K562 (cell line): ENCODE data around the gene GAK. TPM values are rescaled to one million over a fixed set of nuclear protein-coding genes. Genes with fewer than 3 reads are reported as not detected.

Experiments used
- ATAC-seq: fragments of 200-7000 bp; cut with Tn5 transposase; 3 replicates; pipeline ENCODE4 v1.9.1; 2020; ENCODE audit warnings: moderate library complexity
- BruUV-seq: library from RNA; stranded (reverse); fragments of 400-500 nt; replicated peaks from 2 replicates; lab custom pipeline; 2021; lab: Mats Ljungman, UMichigan
- CTCF ChIA-PET: fragments of 300-600 bp; formaldehyde crosslinking; extraction: SDS; loops from one replicate; lab custom pipeline; 2021; ENCODE audit warnings: low intra/inter-chr PET ratio; lab: Yijun Ruan, JAX
- POLR2A ChIA-PET: fragments of 300-600, 350-650 bp; sonication (Branson Sonifier 250); formaldehyde crosslinking; extraction: SDS; loops from one replicate; lab custom pipeline; 2021; ENCODE audit warnings: antibody characterized with exemption, inconsistent platforms; lab: Yijun Ruan, JAX
- DNase-seq, 4 experiments: peaks; one replicate each; pipeline versions ENCODE4 v3.0.0 to v3.0.0-alpha.2; 2011 to 2018; ENCODE audit warnings: low spot score in 3 of 4, mixed read lengths in 3 of 4; ENCODE audit errors: extremely low read depth in 1 of 4
- FAIRE-seq: peaks from 2 replicates; lab custom pipeline; 2011; peaks lifted over from hg19 to GRCh38; lab: Jason Lieb, UNC
- H2AFZ ChIP-seq: 2 replicates; pipeline ENCODE4 v1.6.0; 2011; ENCODE audit warnings: low read depth, low read length, control low read depth, inconsistent platforms
- H3K27ac ChIP-seq: fragments of 200-600 bp; 3 replicates; pipeline ENCODE4 v1.8.0; 2011; ENCODE audit warnings: low read depth, mild to moderate bottlenecking, control low read depth, inconsistent platforms, low read length, moderate library complexity, mixed read lengths; ENCODE audit errors: extremely low read depth
- H3K27me3 ChIP-seq, 2 experiments: fragments of 300-600 bp in 1 of 2; 2 replicates in 1 of 2; 3 replicates in 1 of 2; pipeline versions ENCODE4 v1.6.0 to v1.8.0; 2011; ENCODE audit warnings: inconsistent platforms in 2 of 2, low read length in 2 of 2, mild to moderate bottlenecking in 1 of 2, mixed read lengths in 1 of 2, moderate library complexity in 1 of 2; ENCODE audit not compliant: control insufficient read depth in 2 of 2, insufficient read depth in 2 of 2
- H3K36me3 ChIP-seq: fragments of 300-600 bp; 3 replicates; pipeline ENCODE4 v1.8.0; 2011; ENCODE audit warnings: mild to moderate bottlenecking, low read length, inconsistent platforms; ENCODE audit not compliant: control insufficient read depth, insufficient read depth
- H3K4me1 ChIP-seq, 2 experiments: fragments of 200-600 bp in 1 of 2; replicated peaks in 1 of 2; 2 replicates in 1 of 2; 3 replicates in 1 of 2; pipeline versions ENCODE4 v1.5.1 to v1.8.0; 2011; ENCODE audit warnings: inconsistent platforms in 2 of 2, low read length in 2 of 2, mild to moderate bottlenecking in 1 of 2, mixed read lengths in 1 of 2, moderate library complexity in 1 of 2; ENCODE audit not compliant: control insufficient read depth in 2 of 2, insufficient read depth in 2 of 2
- H3K4me2 ChIP-seq: 2 replicates; pipeline ENCODE4 v1.6.1; 2011; ENCODE audit warnings: low read length, control low read depth, inconsistent platforms, mixed read lengths; ENCODE audit not compliant: insufficient read depth
- H3K4me3 ChIP-seq: fragments of 200-600 bp; sonication (generic), shearing (Covaris generic); 2 replicates; pipeline ENCODE4 v1.5.1; 2016; ENCODE audit warnings: control low read depth, inconsistent platforms
- H3K79me2 ChIP-seq: fragments of 200-600 bp; 3 replicates; pipeline ENCODE4 v1.8.0; 2011; ENCODE audit warnings: low read length, inconsistent platforms; ENCODE audit not compliant: control insufficient read depth, insufficient read depth
- H3K9ac ChIP-seq, 2 experiments: 2 replicates each; pipeline versions ENCODE4 v1.6.0 to v1.6.1; 2011; ENCODE audit warnings: low read depth in 2 of 2, low read length in 2 of 2, control low read depth in 1 of 2, inconsistent platforms in 1 of 2, mild to moderate bottlenecking in 1 of 2, mixed read lengths in 1 of 2; ENCODE audit not compliant: insufficient read depth in 1 of 2
- H3K9me1 ChIP-seq: one replicate; pipeline ENCODE4 v1.6.0; 2011; ENCODE audit warnings: inconsistent platforms, mild to moderate bottlenecking, low read length, moderate library complexity; ENCODE audit not compliant: control insufficient read depth, insufficient read depth
- H3K9me3 ChIP-seq: replicated peaks from 2 replicates; pipeline ENCODE4 v1.5.1; 2011; ENCODE audit warnings: low read depth, low read length, inconsistent platforms; ENCODE audit not compliant: control insufficient read depth, insufficient read depth
- H4K20me1 ChIP-seq: replicated peaks from 2 replicates; pipeline ENCODE4 v1.6.1; 2011; ENCODE audit warnings: low read length, inconsistent platforms, mixed read lengths; ENCODE audit not compliant: control insufficient read depth, insufficient read depth
- EWSR1 ChIP-seq: fragments of 450-650 bp; IDR thresholded peaks from 2 replicates; pipeline ENCODE4 v1.6.1; 2018; ENCODE audit warnings: borderline replicate concordance, mild to moderate bottlenecking, low read depth, moderate library complexity; ENCODE audit not compliant: partially characterized antibody
- EZH2 ChIP-seq: IDR thresholded peaks from 2 replicates; pipeline ENCODE4 v1.6.1; 2012; ENCODE audit warnings: low read depth, mild to moderate bottlenecking, inconsistent platforms, low read length, borderline replicate concordance
- RBM15 ChIP-seq: fragments of 200-400 bp; formaldehyde crosslinking; IDR thresholded peaks from 2 replicates; pipeline ENCODE4 v1.6.1; 2018; ENCODE audit warnings: mild to moderate bottlenecking, low read length, moderate library complexity; ENCODE audit not compliant: insufficient read depth
- ZNF354B ChIP-seq: fragments of 250-450 bp; sonication (Bioruptor Pico); IDR thresholded peaks from 2 replicates; pipeline ENCODE4 v1.4.0; 2020
- WGBS: fragments of 100-300 bp; shearing (Covaris generic); methylation state at CpG from one replicate; pipeline ENCODE4 v1.1.6; 2016; ENCODE audit warnings: low coverage, mixed read lengths; ENCODE audit not compliant: insufficient coverage; ENCODE audit errors: missing lambda C conversion rate; 5-methylcytosine and 5-hydroxymethylcytosine counted together
- in situ Hi-C: fragments of 300-500 bp; cut with MboI; formaldehyde crosslinking; loops from 4 replicates; pipeline ENCODE4 v1.15.0; 2018; ENCODE audit warnings: inconsistent platforms, mixed read lengths
- intact Hi-C: fragments of 100-400 bp; cut with micrococcal nuclease; formaldehyde crosslinking; loops from 2 replicates; pipeline ENCODE4 v1.14.2; 2022
- polyA plus RNA-seq, 8 experiments: library from polyadenylated mRNA; depleted of rRNA in 4 of 8; stranded (reverse) in 5 of 8; unstranded in 3 of 8; fragments of >200 nt; fragmentation: Nextera tagmentation in 2 of 8; fragmentation: Illumina TruSeq in 1 of 8; extraction: Ambion mirVana in 2 of 8; extraction: Trizol in 1 of 8; gene quantifications; 2 replicates each; pipeline versions ENCODE4 v1.2.1 to v1.2.3, GENCODE V29; 2011 to 2014; ENCODE audit warnings: inconsistent platforms in 1 of 8, missing spikeins in 1 of 8
- total RNA-seq, 7 experiments: library from RNA; depleted of rRNA in 6 of 7; stranded (reverse); fragments of >200 nt in 6 of 7; fragmentation: Illumina TruSeq in 2 of 7; extraction: Trizol in 2 of 7; gene quantifications; 2 replicates each; pipeline versions ENCODE4 v1.2.1 to v1.2.3, GENCODE V29; 2011 to 2021; ENCODE audit warnings: low replicate concordance in 1 of 7
- TF ChIP-seq, protein P1 (sequence below), 2 experiments: fragments of 450-650 bp; formaldehyde crosslinking in 1 of 2; IDR thresholded peaks; 2 replicates each; pipeline versions ENCODE4 v1.4.0 to v1.6.1; 2014 to 2020; ENCODE audit warnings: mild to moderate bottlenecking in 2 of 2, borderline replicate concordance in 1 of 2, low read depth in 1 of 2

GAK gene
- total and polyA plus RNA-seq, 9 of the 15 experiments (the other 6 are each of a cell fraction or from before 2014, with no cell fraction given) = 1.3 to 102 (median 16.2) TPM

DNA sequence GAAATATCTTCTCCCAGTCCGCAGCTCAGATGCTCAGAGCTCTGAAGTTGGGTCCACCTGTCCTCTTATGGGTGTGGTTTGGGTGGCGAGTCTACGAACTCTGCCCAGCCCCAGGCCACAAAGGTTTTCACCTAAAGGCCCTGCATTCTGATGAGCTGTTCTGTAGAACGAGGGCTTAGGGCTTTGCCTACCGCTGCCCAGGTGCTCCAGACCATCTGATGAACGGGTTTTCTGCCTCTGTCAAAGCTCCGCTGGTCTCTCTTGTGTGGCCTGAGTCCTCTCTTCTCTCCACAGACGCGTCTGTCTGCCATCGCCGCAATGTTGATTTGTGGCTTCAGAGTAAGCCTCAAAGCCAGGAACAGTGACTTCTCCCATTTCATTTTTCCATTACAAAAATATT, 77.8 kb downstream of the GAK start:
- Histone ChIP-seq H2AFZ (no peak overlapping the region), H3K9me3 (no peaks in the 10 kb centered on the region), H3K36me3 (peaks cover 68% of the 10 kb centered on the region; the same call in 2 of the 3 replicates), H3K27ac (no peak overlapping the region), H3K9me1 (no peaks in the 10 kb centered on the region), H3K27me3 (no peaks in the 10 kb centered on the region), H4K20me1 (no peaks in the 10 kb centered on the region), H3K9ac (no peak overlapping the region), H3K4me2 (no peak overlapping the region), H3K4me3 (no peak overlapping the region), H3K79me2 (no peaks in the 10 kb centered on the region), H3K4me1 (peaks cover 0 to 16% of the 10 kb centered on the region in 2 experiments; a peak in 2 of 5 replicates)
- no peak for FAIRE-seq
- 96% methylated on average over 11 of the region's 11 CpGs for WGBS
- ChIA-PET POLR2A (no interaction called here), CTCF (no interaction called here)
- TF ChIP-seq EWSR1 (no peak), RBM15 (no peak), ZNF354B (CRISPR knock-in tag) (no peak), EZH2 (no peak)
- TF ChIP-seq, protein P1, sequence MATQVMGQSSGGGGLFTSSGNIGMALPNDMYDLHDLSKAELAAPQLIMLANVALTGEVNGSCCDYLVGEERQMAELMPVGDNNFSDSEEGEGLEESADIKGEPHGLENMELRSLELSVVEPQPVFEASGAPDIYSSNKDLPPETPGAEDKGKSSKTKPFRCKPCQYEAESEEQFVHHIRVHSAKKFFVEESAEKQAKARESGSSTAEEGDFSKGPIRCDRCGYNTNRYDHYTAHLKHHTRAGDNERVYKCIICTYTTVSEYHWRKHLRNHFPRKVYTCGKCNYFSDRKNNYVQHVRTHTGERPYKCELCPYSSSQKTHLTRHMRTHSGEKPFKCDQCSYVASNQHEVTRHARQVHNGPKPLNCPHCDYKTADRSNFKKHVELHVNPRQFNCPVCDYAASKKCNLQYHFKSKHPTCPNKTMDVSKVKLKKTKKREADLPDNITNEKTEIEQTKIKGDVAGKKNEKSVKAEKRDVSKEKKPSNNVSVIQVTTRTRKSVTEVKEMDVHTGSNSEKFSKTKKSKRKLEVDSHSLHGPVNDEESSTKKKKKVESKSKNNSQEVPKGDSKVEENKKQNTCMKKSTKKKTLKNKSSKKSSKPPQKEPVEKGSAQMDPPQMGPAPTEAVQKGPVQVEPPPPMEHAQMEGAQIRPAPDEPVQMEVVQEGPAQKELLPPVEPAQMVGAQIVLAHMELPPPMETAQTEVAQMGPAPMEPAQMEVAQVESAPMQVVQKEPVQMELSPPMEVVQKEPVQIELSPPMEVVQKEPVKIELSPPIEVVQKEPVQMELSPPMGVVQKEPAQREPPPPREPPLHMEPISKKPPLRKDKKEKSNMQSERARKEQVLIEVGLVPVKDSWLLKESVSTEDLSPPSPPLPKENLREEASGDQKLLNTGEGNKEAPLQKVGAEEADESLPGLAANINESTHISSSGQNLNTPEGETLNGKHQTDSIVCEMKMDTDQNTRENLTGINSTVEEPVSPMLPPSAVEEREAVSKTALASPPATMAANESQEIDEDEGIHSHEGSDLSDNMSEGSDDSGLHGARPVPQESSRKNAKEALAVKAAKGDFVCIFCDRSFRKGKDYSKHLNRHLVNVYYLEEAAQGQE (IDR thresholded peaks at IDR 0.05; ENCODE audit: borderline replicate concordance) = no peak
- TF ChIP-seq, protein P1 (CRISPR knock-in tag; IDR thresholded peaks at IDR 0.05; ENCODE audit: low read depth) = no peak
- no TSS peak for BruUV-seq
- ATAC-seq = no peak
- intact Hi-C loops (no loop called here), in situ Hi-C loops (no loop called here)
- DNase-seq = no peak
